CD4-positive, alpha-beta T cell treated with Interleukin-1 beta for 1 hour (primary cell): ENCODE results near the gene PCDH11X.
"Not testable (repeated sequence)": the region's sequence is repeated elsewhere in the genome, so short reads cannot be mapped to it uniquely, and the experiment has no call there.

Experiments
- DNase-seq, 2 donors: peaks; one replicate each; pipeline ENCODE4 v3.0.0-alpha.2; 2020 to 2022

The PCDH11X gene

GRCh38 chrX:91779135-91779534, at the start of gene PCDH11X:
PCDH11X (plus strand) TSS chrX:91779375; CDS start chrX:91835505, 56,130 bp downstream.
- DNase-seq: peak; percentile 1

- not testable (repeated sequence) for DNase-seq
Observed at GRCh38 chrX:91747446-91747845, 31.7 kb upstream of the PCDH11X start.

- not testable (repeated sequence) for DNase-seq
Observed at GRCh38 chrX:91753022-91753421, 26.2 kb upstream of the PCDH11X start.

- not testable (repeated sequence) for DNase-seq
Observed at GRCh38 chrX:91770619-91771488, 8.3 kb upstream of the PCDH11X start.

- DNase-seq: not testable (repeated sequence)
Observed at GRCh38 chrX:91773943-91774342, 5.2 kb upstream of the PCDH11X start.

GRCh38 chrX:91780008-91780407, 833 bp downstream of the PCDH11X start:
- not testable (repeated sequence) for DNase-seq

- DNase-seq: not testable (repeated sequence)
Observed at GRCh38 chrX:91780698-91781097, 1.5 kb downstream of the PCDH11X start.

GRCh38 chrX:91781553-91782298, 2.6 kb downstream of the PCDH11X start:
- not testable (repeated sequence) for DNase-seq

GRCh38 chrX:91782825-91783224, 3.6 kb downstream of the PCDH11X start:
- not testable (repeated sequence) for DNase-seq

- DNase-seq: not testable (repeated sequence)
Observed at GRCh38 chrX:91817537-91817936, 38.4 kb downstream of the PCDH11X start.

- not testable (repeated sequence) for DNase-seq
Observed at GRCh38 chrX:91825321-91825720, 46.1 kb downstream of the PCDH11X start.
